Measurements from ENCODE around the gene SMOC2. TPM values are rescaled to one million over a fixed set of nuclear protein-coding genes. Genes with fewer than 3 reads are reported as not detected.

Gene SMOC2
- total and polyA plus RNA-seq, 4 donors: 1.3 to 6.4 (median 4.6) TPM

GRCh38 chr6:168584249-168584648 lies 143.3 kb downstream of the SMOC2 start:
- DNase-seq: peak in 2 of 3 donors; percentile 77 to 84
- no peak overlapping the region for H3K27ac ChIP-seq (ENCODE audit: low read depth in 1 of 2, low read length in 1 of 2)
- whole genome bisulfite sequencing, 2 donors: 54 to 71% methylated on average over 6 of the region's 6 CpGs

GRCh38 chr6:168584671-168585070 lies 143.7 kb downstream of the SMOC2 start:
- no peak for TF ChIP-seq CTCF (IDR thresholded peaks at IDR 0.05; ENCODE audit: control extremely low read depth, extremely low read depth)
- no peak overlapping the region for H3K4me3 ChIP-seq
- no peaks in the 10 kb centered on the region for H3K36me3 ChIP-seq (ENCODE audit: control insufficient read depth in 4 of 4, insufficient read depth in 4 of 4, low read length in 4 of 4)
- ATAC-seq (ENCODE audit: insufficient read depth, low FRiP score): no peak
- WGBS, 2 donors: 75 to 85% methylated on average over 5 of the region's 5 CpGs
- DNase-seq: no peak
- H3K9me3 ChIP-seq (ENCODE audit: control insufficient read depth in 4 of 4, insufficient read depth in 3 of 4, low read length in 3 of 4): peaks cover 0 to 2% (median 0%) of the 10 kb centered on the region in 4 donors
- peaks cover 0 to 9% (median 8%) of the 10 kb centered on the region in 3 donors for H3K27me3 ChIP-seq (ENCODE audit: control insufficient read depth in 3 of 3, insufficient read depth in 3 of 3, low read length in 2 of 3)
- peaks cover 0 to 16% (median 0%) of the 10 kb centered on the region in 5 donors for H3K4me1 ChIP-seq (ENCODE audit: control insufficient read depth in 5 of 5, insufficient read depth in 5 of 5, low read length in 5 of 5)
- H3K27ac ChIP-seq (ENCODE audit: low read depth in 1 of 2, low read length in 1 of 2): no peak overlapping the region
- H3K9ac ChIP-seq (ENCODE audit: insufficient read depth in 1 of 2, low read length in 2 of 2): no peak overlapping the region

More at GRCh38 chr6:168584249-168584648, 143.3 kb downstream of the SMOC2 start:
- peaks cover 0 to 1% (median 0%) of the 10 kb centered on the region in 4 donors for H3K9me3 ChIP-seq (ENCODE audit: control insufficient read depth in 4 of 4, insufficient read depth in 3 of 4, low read length in 3 of 4)
- H3K9ac ChIP-seq (ENCODE audit: insufficient read depth in 1 of 2, low read length in 2 of 2): no peak overlapping the region
- peaks cover 0 to 9% (median 8%) of the 10 kb centered on the region in 3 donors for H3K27me3 ChIP-seq (ENCODE audit: control insufficient read depth in 3 of 3, insufficient read depth in 3 of 3, low read length in 2 of 3)
- peak; percentile 59 for ATAC-seq (ENCODE audit: insufficient read depth, low FRiP score)
- peaks cover 0 to 16% (median 0%) of the 10 kb centered on the region in 5 donors for H3K4me1 ChIP-seq (ENCODE audit: control insufficient read depth in 5 of 5, insufficient read depth in 5 of 5, low read length in 5 of 5)
- no peak overlapping the region for H3K4me3 ChIP-seq
- no peak for TF ChIP-seq CTCF (IDR thresholded peaks at IDR 0.05; ENCODE audit: control extremely low read depth, extremely low read depth)
- H3K36me3 ChIP-seq (ENCODE audit: control insufficient read depth in 4 of 4, insufficient read depth in 4 of 4, low read length in 4 of 4): no peaks in the 10 kb centered on the region

GRCh38 chr6:168585441-168585840 lies 144.5 kb downstream of the SMOC2 start:
- Histone ChIP-seq H3K9ac (ENCODE audit: insufficient read depth in 1 of 2, low read length in 2 of 2) (no peak overlapping the region), H3K4me1 (ENCODE audit: control insufficient read depth in 5 of 5, insufficient read depth in 5 of 5, low read length in 5 of 5) (peaks cover 0 to 18% (median 0%) of the 10 kb centered on the region in 5 donors), H3K27ac (ENCODE audit: low read depth in 1 of 2, low read length in 1 of 2) (no peak overlapping the region), H3K4me3 (no peak overlapping the region), H3K9me3 (ENCODE audit: control insufficient read depth in 4 of 4, insufficient read depth in 3 of 4, low read length in 3 of 4) (peaks cover 0 to 2% (median 0%) of the 10 kb centered on the region in 4 donors), H3K36me3 (ENCODE audit: control insufficient read depth in 4 of 4, insufficient read depth in 4 of 4, low read length in 4 of 4) (no peaks in the 10 kb centered on the region), H3K27me3 (ENCODE audit: control insufficient read depth in 3 of 3, insufficient read depth in 3 of 3, low read length in 2 of 3) (peaks cover 0 to 9% (median 8%) of the 10 kb centered on the region in 3 donors)
- TF ChIP-seq CTCF (IDR thresholded peaks at IDR 0.05; ENCODE audit: control extremely low read depth, extremely low read depth): no peak
- 72 to 79% methylated on average over 3 of the region's 3 CpGs for WGBS, 2 donors
- DNase-seq: no peak
- no peak for ATAC-seq (ENCODE audit: insufficient read depth, low FRiP score)

GRCh38 chr6:168589275-168589674 lies 148.3 kb downstream of the SMOC2 start:
- peaks cover 0 to 2% (median 0%) of the 10 kb centered on the region in 4 donors for H3K9me3 ChIP-seq (ENCODE audit: control insufficient read depth in 4 of 4, insufficient read depth in 3 of 4, low read length in 3 of 4)
- no peak overlapping the region for H3K9ac ChIP-seq (ENCODE audit: insufficient read depth in 1 of 2, low read length in 2 of 2)
- no peak overlapping the region for H3K27ac ChIP-seq (ENCODE audit: low read depth in 1 of 2, low read length in 1 of 2)
- H3K4me3 ChIP-seq: no peak overlapping the region
- 88 to 93% methylated on average over 2 of the region's 2 CpGs for WGBS, 2 donors
- H3K4me1 ChIP-seq (ENCODE audit: control insufficient read depth in 5 of 5, insufficient read depth in 5 of 5, low read length in 5 of 5): peaks cover 0 to 14% (median 0%) of the 10 kb centered on the region in 5 donors
- ATAC-seq (ENCODE audit: insufficient read depth, low FRiP score) (no peak), DNase-seq (no peak)
- H3K36me3 ChIP-seq (ENCODE audit: control insufficient read depth in 4 of 4, insufficient read depth in 4 of 4, low read length in 4 of 4): no peaks in the 10 kb centered on the region
- TF ChIP-seq CTCF (IDR thresholded peaks at IDR 0.05; ENCODE audit: control extremely low read depth, extremely low read depth): no peak
- H3K27me3 ChIP-seq (ENCODE audit: control insufficient read depth in 3 of 3, insufficient read depth in 3 of 3, low read length in 2 of 3): peaks cover 0 to 8% (median 4%) of the 10 kb centered on the region in 3 donors

Data from lung (tissue), 12 donors.